Spleen (tissue), 7 donors: ENCODE results near the gene CHTOP.

ENCODE experiments used
- CTCF ChIP-seq, 11 experiments: fragments of 200-600 bp in 7 of 11; fragments of 450-650 bp in 4 of 11; sonication (generic) in 4 of 11; IDR thresholded peaks in 8 of 11; conservative IDR thresholded peaks in 3 of 11; 1 replicate in 7 of 11; 2 replicates in 4 of 11; pipeline versions ENCODE4 v1.4.0 to v1.8.0; 2016 to 2021; ENCODE audit warnings: antibody characterized with exemption in 11 of 11, inconsistent platforms in 4 of 11, mild to moderate bottlenecking in 1 of 11
- POLR2A ChIP-seq, 3 donors: fragments of 450-650 bp; IDR thresholded peaks; one replicate each; pipeline ENCODE4 v1.5.1; 2017; ENCODE audit warnings: antibody characterized with exemption in 3 of 3, mild to moderate bottlenecking in 1 of 3
- POLR2AphosphoS5 ChIP-seq, 3 donors: sonication (generic); formaldehyde crosslinking; IDR thresholded peaks; one replicate each; pipeline ENCODE4 v1.5.1; 2017; ENCODE audit warnings: antibody characterized with exemption in 3 of 3
- donor health status: DM: no; HTN: no; CAD: no; lungs with moderate emphysema.
- donor health status: DM: no; HTN: no; CAD: no.
- donor health status: DM: no; HTN: no; CAD: no.

- TF ChIP-seq CTCF (IDR thresholded peaks at IDR 0.05 in 8 of 11, conservative IDR thresholded peaks at IDR 0.05 in 3 of 11), result no peak
- TF ChIP-seq POLR2AphosphoS5 (IDR thresholded peaks at IDR 0.05), result no peak
- no peak for TF ChIP-seq POLR2A (IDR thresholded peaks at IDR 0.05)
Observed at GRCh38 chr1:153662269-153662668, 28.4 kb downstream of the CHTOP start.
